ENCODE data around the gene REG3A. TPM values are rescaled to one million over a fixed set of nuclear protein-coding genes. Genes with fewer than 3 reads are reported as not detected.

REG3A gene
- total and polyA plus RNA-seq, 7 experiments from 2014 or later, result not detected

DNA sequence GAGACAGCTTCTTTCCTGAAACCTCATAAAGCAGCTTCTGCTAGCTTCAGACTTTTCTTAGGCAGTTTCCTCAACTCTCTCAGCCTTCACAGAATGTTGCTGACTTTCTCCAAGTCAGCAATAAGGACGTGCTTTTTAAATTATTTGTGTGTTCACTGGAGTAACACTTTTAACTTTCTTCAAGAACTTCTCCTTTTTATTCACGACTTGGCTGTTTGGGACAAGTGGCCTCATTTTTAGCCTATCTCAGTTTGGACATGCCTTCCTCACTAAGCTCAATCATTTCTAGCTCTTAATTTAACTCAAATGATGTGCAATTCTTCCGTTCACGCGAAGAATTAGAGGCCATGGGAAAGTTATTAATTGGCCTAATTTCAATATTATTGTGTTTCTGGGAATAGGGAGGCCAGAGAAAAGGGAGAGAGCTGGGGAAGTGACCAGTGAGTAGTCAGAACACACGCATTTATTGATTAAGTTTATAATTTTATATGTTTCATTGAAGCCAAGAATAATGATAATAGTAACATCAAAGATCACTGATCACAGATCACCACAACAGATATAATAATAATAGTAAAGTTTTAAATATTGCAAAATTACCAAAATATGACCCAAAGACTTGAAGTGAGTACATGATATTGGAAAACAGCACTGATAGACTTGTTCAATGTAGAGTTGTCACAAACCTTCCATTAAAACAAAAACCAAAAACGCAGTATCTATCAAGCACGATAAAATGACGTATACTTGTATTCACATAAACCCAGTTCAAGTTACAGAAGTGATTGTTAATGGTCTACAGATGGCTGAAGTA is 34.4 kb downstream of the REG3A start:
- Histone ChIP-seq H3K9me3 (ENCODE audit: control insufficient read depth in 2 of 3, low read length in 3 of 3) (no peaks in the 10 kb centered on the region), H3K36me3 (ENCODE audit: control insufficient read depth in 2 of 3, insufficient read depth in 3 of 3, low read length in 3 of 3) (no peaks in the 10 kb centered on the region), H3K4me3 (ENCODE audit: low read length) (no peak overlapping the region), H3K27ac (ENCODE audit: low read depth, low read length) (no peak overlapping the region), H3K27me3 (ENCODE audit: control insufficient read depth in 2 of 2, insufficient read depth in 2 of 2, low read length in 2 of 2) (no peaks in the 10 kb centered on the region), H3K4me1 (ENCODE audit: control insufficient read depth in 2 of 2, insufficient read depth in 2 of 2, low read length in 2 of 2) (no peaks in the 10 kb centered on the region)
- DNase-seq, result no peak
- ChIA-PET CTCF (no interaction called here), POLR2A (no interaction called here)
- Mint-ChIP-seq H3K27ac (no peak overlapping the region), H3K36me3 (no peaks in the 10 kb centered on the region), H3K9me3 (peaks cover 0 to 10% (median 2%) of the 10 kb centered on the region in 11 donors), H3K4me3 (no peak overlapping the region), H3K27me3 (no peaks in the 10 kb centered on the region), H3K4me1 (no peaks in the 10 kb centered on the region)
- ATAC-seq, result no peak
- intact Hi-C loops (cut with micrococcal nuclease), result no loop called here

DNA sequence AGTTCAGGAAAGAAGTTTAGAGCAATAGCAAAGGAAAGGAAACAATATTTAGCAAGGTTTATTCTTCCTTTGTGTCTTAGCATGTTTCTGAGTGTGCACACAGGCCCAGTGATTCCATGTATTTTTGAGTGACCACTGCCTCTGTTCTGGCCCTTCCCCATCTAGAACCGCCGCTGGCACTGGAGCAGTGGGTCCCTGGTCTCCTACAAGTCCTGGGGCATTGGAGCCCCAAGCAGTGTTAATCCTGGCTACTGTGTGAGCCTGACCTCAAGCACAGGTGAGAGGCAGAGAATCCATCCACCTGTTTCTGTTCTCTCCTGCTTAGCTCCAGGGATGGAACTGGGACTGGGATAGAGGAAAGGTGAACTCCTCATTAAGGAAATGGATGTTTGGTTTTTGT is 36.9 kb downstream of the REG3A start:
- H3K27ac ChIP-seq (ENCODE audit: low read depth, low read length), result no peak overlapping the region
- no peaks in the 10 kb centered on the region for H3K4me1 ChIP-seq (ENCODE audit: control insufficient read depth in 2 of 2, insufficient read depth in 2 of 2, low read length in 2 of 2)
- no peaks in the 10 kb centered on the region for H3K9me3 ChIP-seq (ENCODE audit: control insufficient read depth in 2 of 3, low read length in 3 of 3)
- no peaks in the 10 kb centered on the region for H3K36me3 ChIP-seq (ENCODE audit: control insufficient read depth in 2 of 3, insufficient read depth in 3 of 3, low read length in 3 of 3)
- CTCF ChIA-PET, result interaction anchor here (0.6 kb wide), 1 partner anchor 10 kb away, joined by 3 read pairs; no protein-coding TSS in a partner anchor
- DNase-seq (no peak), ATAC-seq (no peak)
- POLR2A ChIA-PET, result no interaction called here
- no peak overlapping the region for H3K4me3 ChIP-seq (ENCODE audit: low read length)
- peaks cover 0 to 14% (median 0%) of the 10 kb centered on the region in 11 donors for H3K9me3 Mint-ChIP-seq
- H3K36me3 Mint-ChIP-seq, result no peaks in the 10 kb centered on the region
- no peak overlapping the region for H3K27ac Mint-ChIP-seq
- H3K4me1 Mint-ChIP-seq, result no peaks in the 10 kb centered on the region
- intact Hi-C loops (cut with micrococcal nuclease), result no loop called here
- no peaks in the 10 kb centered on the region for H3K27me3 Mint-ChIP-seq
- no peak overlapping the region for H3K4me3 Mint-ChIP-seq
- no peaks in the 10 kb centered on the region for H3K27me3 ChIP-seq (ENCODE audit: control insufficient read depth in 2 of 2, insufficient read depth in 2 of 2, low read length in 2 of 2)

DNA sequence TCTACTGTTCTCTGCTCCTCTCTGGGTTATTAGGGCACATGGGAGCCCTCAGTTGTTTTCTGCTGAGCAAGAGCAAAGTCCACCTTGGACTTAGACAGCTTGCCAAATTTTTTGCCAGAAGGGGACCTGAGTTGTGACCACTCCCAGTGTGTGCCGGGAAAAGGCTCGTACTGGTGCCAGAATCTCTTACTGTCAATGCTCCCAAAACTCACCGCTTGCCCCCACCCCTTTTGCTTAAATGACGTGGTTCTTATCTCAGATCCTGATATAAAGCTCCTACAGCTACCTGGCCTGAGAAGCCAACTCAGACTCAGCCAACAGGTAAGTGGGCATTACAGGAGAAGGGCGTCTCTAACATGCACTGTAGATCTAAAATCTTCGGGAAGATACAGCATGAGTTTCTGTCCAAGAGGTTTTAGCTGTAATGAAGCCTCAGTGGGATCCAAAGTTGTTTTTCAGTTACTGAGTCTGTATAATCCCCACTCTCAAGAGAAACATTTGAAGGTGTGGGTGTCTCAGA is 39.3 kb downstream of the REG3A start, which contains the start of gene REG1A:
TSS of gene REG1A (plus strand) at position 295 of the 520 bp plus-strand sequence. CDS start 374 bp downstream, outside the sequence.
- intact Hi-C loops (cut with micrococcal nuclease), result no loop called here
- no peaks in the 10 kb centered on the region for H3K27me3 Mint-ChIP-seq
- CTCF ChIA-PET, result no interaction called here
- no peak within 1 kb of the TSS for H3K4me3 Mint-ChIP-seq
- ATAC-seq (no peak), DNase-seq (no peak)
- Histone ChIP-seq H3K9me3 (ENCODE audit: control insufficient read depth in 2 of 3, low read length in 3 of 3) (no peaks in the 10 kb centered on the region), H3K36me3 (ENCODE audit: control insufficient read depth in 2 of 3, insufficient read depth in 3 of 3, low read length in 3 of 3) (no peaks in the 10 kb centered on the region), H3K27me3 (ENCODE audit: control insufficient read depth in 2 of 2, insufficient read depth in 2 of 2, low read length in 2 of 2) (no peaks in the 10 kb centered on the region), H3K4me1 (ENCODE audit: control insufficient read depth in 2 of 2, insufficient read depth in 2 of 2, low read length in 2 of 2) (no peaks in the 10 kb centered on the region), H3K4me3 (ENCODE audit: low read length) (no peak within 1 kb of the TSS), H3K27ac (ENCODE audit: low read depth, low read length) (no peak within 1 kb of the TSS)
- H3K9me3 Mint-ChIP-seq, result peaks cover 0 to 13% (median 6%) of the 10 kb centered on the region in 11 donors
- H3K36me3 Mint-ChIP-seq, result no peaks in the 10 kb centered on the region
- POLR2A ChIA-PET, result interaction anchor here (0.7 kb wide), 1 partner anchor 1345 kb away, joined by 3 read pairs; no protein-coding TSS in a partner anchor
- no peaks in the 10 kb centered on the region for H3K4me1 Mint-ChIP-seq
- no peak within 1 kb of the TSS for H3K27ac Mint-ChIP-seq

DNA sequence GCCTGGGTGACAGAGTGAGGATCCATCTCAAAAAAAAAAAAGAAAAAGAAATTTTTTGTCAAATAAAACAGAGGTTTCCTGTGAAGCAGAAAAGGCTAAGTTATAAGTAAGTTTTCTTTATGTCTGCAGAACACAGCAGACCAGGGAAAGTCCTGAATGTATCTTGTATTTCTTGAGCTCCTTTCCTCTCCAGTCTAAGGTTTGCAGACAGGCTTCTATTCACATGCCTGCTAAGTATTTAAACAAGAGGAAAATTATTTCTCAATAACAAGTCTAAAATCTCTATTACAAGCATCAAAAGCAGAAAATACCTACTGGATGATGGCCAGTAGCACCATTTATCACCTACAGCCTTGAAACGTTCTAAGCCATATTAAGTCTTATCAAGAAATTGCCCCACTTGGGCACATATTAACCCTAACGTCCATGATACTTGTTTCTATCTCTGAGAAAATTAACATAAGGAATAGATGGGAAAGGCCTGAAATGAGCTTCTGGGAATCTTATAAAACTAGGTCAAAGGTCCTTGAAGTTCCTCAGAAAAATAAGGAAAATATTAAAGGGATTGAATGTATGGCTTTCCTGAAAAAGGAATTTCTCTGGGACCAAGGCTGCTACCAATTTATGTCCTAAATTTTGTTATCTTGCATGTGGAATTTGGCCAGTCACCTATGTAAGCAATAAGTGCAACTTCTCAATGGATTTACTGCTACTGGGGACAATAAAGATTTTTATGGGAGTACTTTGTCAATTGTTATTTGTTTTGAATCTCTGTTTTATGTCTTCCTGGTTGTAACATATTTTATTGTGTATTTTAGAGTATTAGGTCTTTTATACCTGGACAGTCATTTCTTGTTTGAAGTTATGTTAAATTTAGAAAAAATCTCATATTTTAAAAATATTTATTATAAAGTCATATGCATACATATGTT is 42.3 kb downstream of the REG3A start:
- no peaks in the 10 kb centered on the region for H3K4me1 ChIP-seq (ENCODE audit: control insufficient read depth in 2 of 2, insufficient read depth in 2 of 2, low read length in 2 of 2)
- no peak overlapping the region for H3K4me3 ChIP-seq (ENCODE audit: low read length)
- Mint-ChIP-seq H3K27me3 (no peaks in the 10 kb centered on the region), H3K27ac (no peak overlapping the region), H3K36me3 (no peaks in the 10 kb centered on the region), H3K4me1 (no peaks in the 10 kb centered on the region), H3K9me3 (peaks cover 0 to 22% (median 5%) of the 10 kb centered on the region in 11 donors), H3K4me3 (no peak overlapping the region)
- no peaks in the 10 kb centered on the region for H3K36me3 ChIP-seq (ENCODE audit: control insufficient read depth in 2 of 3, insufficient read depth in 3 of 3, low read length in 3 of 3)
- CTCF ChIA-PET, result no interaction called here
- no peak for ATAC-seq
- POLR2A ChIA-PET, result no interaction called here
- H3K9me3 ChIP-seq (ENCODE audit: control insufficient read depth in 2 of 3, low read length in 3 of 3), result no peaks in the 10 kb centered on the region
- no peak for DNase-seq
- intact Hi-C loops (cut with micrococcal nuclease), result no loop called here
- H3K27ac ChIP-seq (ENCODE audit: low read depth, low read length), result no peak overlapping the region
- no peaks in the 10 kb centered on the region for H3K27me3 ChIP-seq (ENCODE audit: control insufficient read depth in 2 of 2, insufficient read depth in 2 of 2, low read length in 2 of 2)

DNA sequence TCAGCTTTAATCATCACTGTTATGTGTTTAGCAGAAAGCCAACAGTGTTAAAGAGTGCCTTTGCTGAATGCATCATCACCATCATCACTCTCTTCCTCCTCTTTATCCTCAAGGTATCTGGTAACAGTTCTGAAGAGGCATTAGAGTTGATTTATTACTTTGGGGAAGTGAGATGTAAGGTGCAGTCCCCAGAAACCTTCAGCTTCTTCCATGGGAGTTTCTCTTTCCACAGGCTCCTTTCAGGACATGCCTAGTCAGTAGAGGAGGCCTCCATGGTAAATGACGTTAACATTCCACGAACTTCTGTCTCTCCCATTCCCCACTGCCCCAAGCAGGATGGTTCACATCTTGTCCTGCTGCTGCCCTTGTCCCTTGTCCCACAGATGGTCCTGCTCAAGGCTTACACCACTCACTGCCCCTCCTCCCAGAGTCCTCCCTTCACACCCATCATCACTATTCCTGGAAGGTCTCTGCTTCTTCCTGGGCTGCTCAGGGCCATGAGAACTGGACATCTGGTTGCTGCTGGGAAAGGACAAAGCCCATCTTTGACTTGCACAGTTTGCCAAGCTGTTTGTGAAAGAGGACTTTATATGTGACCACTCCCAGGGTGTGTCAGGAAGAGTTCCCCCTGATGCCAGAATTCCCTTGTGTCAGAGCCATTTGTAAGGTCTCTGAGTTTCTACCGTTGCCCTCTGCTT is 44.6 kb downstream of the REG3A start:
- Mint-ChIP-seq H3K27me3 (no peaks in the 10 kb centered on the region), H3K9me3 (peaks cover 0 to 23% (median 5%) of the 10 kb centered on the region in 11 donors), H3K27ac (no peak overlapping the region), H3K4me1 (no peaks in the 10 kb centered on the region), H3K4me3 (no peak overlapping the region), H3K36me3 (no peaks in the 10 kb centered on the region)
- Histone ChIP-seq H3K27me3 (ENCODE audit: control insufficient read depth in 2 of 2, insufficient read depth in 2 of 2, low read length in 2 of 2) (no peaks in the 10 kb centered on the region), H3K4me1 (ENCODE audit: control insufficient read depth in 2 of 2, insufficient read depth in 2 of 2, low read length in 2 of 2) (no peaks in the 10 kb centered on the region), H3K27ac (ENCODE audit: low read depth, low read length) (no peak overlapping the region), H3K9me3 (ENCODE audit: control insufficient read depth in 2 of 3, low read length in 3 of 3) (peaks cover 0 to 5% (median 0%) of the 10 kb centered on the region in 3 experiments), H3K36me3 (ENCODE audit: control insufficient read depth in 2 of 3, insufficient read depth in 3 of 3, low read length in 3 of 3) (no peaks in the 10 kb centered on the region), H3K4me3 (ENCODE audit: low read length) (no peak overlapping the region)
- intact Hi-C loops (cut with micrococcal nuclease), result no loop called here
- CTCF ChIA-PET, result interaction anchor here (0.6 to 0.8 kb wide), 2 partner anchors 10 to 77 kb away, joined by 3 read pairs; no protein-coding TSS in a partner anchor
- ATAC-seq (no peak), DNase-seq (no peak)
- POLR2A ChIA-PET, result no interaction called here

DNA sequence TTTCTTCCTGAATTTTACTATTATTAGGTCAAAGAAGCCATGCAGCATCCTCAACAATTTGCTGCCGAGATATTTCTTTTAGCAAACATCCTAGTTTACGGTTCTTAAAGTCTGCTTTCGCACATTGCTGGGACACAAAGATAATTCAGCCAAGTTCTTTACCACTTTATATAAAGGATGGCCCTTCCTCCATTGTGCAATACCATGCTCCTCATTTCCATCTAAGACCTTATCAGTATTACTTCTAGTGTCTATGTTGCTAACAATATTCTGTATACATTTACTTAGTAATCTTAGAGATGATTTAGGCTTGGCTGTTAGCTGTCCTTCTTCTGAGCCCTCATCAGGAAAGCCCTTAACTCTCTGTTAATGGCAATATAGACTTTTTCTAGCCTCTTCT is 47.3 kb downstream of the REG3A start:
- H3K36me3 Mint-ChIP-seq, result no peaks in the 10 kb centered on the region
- Histone ChIP-seq H3K4me1 (ENCODE audit: control insufficient read depth in 2 of 2, insufficient read depth in 2 of 2, low read length in 2 of 2) (no peaks in the 10 kb centered on the region), H3K27ac (ENCODE audit: low read depth, low read length) (no peak overlapping the region), H3K27me3 (ENCODE audit: control insufficient read depth in 2 of 2, insufficient read depth in 2 of 2, low read length in 2 of 2) (no peaks in the 10 kb centered on the region), H3K4me3 (ENCODE audit: low read length) (no peak overlapping the region), H3K36me3 (ENCODE audit: control insufficient read depth in 2 of 3, insufficient read depth in 3 of 3, low read length in 3 of 3) (no peaks in the 10 kb centered on the region), H3K9me3 (ENCODE audit: control insufficient read depth in 2 of 3, low read length in 3 of 3) (peaks cover 0 to 5% (median 0%) of the 10 kb centered on the region in 3 experiments)
- DNase-seq, result no peak
- H3K27me3 Mint-ChIP-seq, result no peaks in the 10 kb centered on the region
- ATAC-seq, result no peak
- POLR2A ChIA-PET, result no interaction called here
- no peak overlapping the region for H3K4me3 Mint-ChIP-seq
- intact Hi-C loops (cut with micrococcal nuclease), result no loop called here
- no peak overlapping the region for H3K27ac Mint-ChIP-seq
- CTCF ChIA-PET, result no interaction called here
- no peaks in the 10 kb centered on the region for H3K4me1 Mint-ChIP-seq
- H3K9me3 Mint-ChIP-seq, result peaks cover 0 to 23% (median 5%) of the 10 kb centered on the region in 11 donors

Data from naive thymus-derived CD4-positive, alpha-beta T cell (primary cell).